HEK293 (cell line): ENCODE data around the gene LRRK1.

Experiments used
- CTCF ChIA-PET: fragments of 350-600 bp; formaldehyde crosslinking; extraction: SDS; loops from one replicate; lab custom pipeline; 2021; ENCODE audit warnings: antibody characterized with exemption; lab: Yijun Ruan, JAX
- POLR2A ChIA-PET: fragments of 300-600 bp; formaldehyde crosslinking; extraction: SDS; loops from one replicate; lab custom pipeline; 2020; ENCODE audit warnings: antibody characterized with exemption, inconsistent platforms; lab: Yijun Ruan, JAX
- H3K27ac ChIP-seq: fragments of 200-500 bp; sonication (Bioruptor generic); 2 replicates; pipeline ENCODE4 v1.5.1; 2014; ENCODE audit warnings: low read depth, low read length, control low read depth, inconsistent platforms; ENCODE audit errors: extremely low read depth
- H3K36me3 ChIP-seq, 2 experiments: fragments of 200-500 bp in 1 of 2; sonication (Bioruptor generic) in 1 of 2; 1 replicate in 1 of 2; 2 replicates in 1 of 2; pipeline ENCODE4 v1.5.1; 2014 to 2017; ENCODE audit warnings: inconsistent platforms in 2 of 2, low read length in 2 of 2; ENCODE audit not compliant: control insufficient read depth in 2 of 2, insufficient read depth in 1 of 2
- H3K4me1 ChIP-seq: fragments of 200-500 bp; sonication (Bioruptor generic); 2 replicates; pipeline ENCODE4 v1.5.1; 2014; ENCODE audit warnings: mild to moderate bottlenecking, low read length, inconsistent platforms; ENCODE audit not compliant: control insufficient read depth, insufficient read depth
- H3K4me3 ChIP-seq: 2 replicates; pipeline ENCODE4 v1.5.1; 2011; ENCODE audit warnings: low read depth, mild to moderate bottlenecking, control low read depth, low read length, moderate library complexity
- H3K9me3 ChIP-seq: fragments of 200-500 bp; sonication (Bioruptor generic); 2 replicates; pipeline ENCODE4 v1.5.1; 2014; ENCODE audit warnings: low read depth, low read length, inconsistent platforms; ENCODE audit not compliant: control insufficient read depth, insufficient read depth
- ELK4 ChIP-seq: IDR thresholded peaks from 2 replicates; pipeline ENCODE4 v1.6.1; 2011; ENCODE audit warnings: mild to moderate bottlenecking, low read depth, low read length, borderline replicate concordance
- MZF1 ChIP-seq: fragments of 450-650 bp; formaldehyde crosslinking; IDR thresholded peaks from 2 replicates; pipeline ENCODE4 v1.5.1; 2017; ENCODE audit warnings: missing biosample characterization, missing genetic modification characterization, borderline replicate concordance
- PBX3 ChIP-seq: sonication (generic); formaldehyde crosslinking; IDR thresholded peaks from 2 replicates; pipeline ENCODE4 v1.8.1; 2022; ENCODE audit warnings: mild to moderate bottlenecking, moderate library complexity, missing genetic modification reagents
- SCRT1 ChIP-seq: fragments of 450-650 bp; formaldehyde crosslinking; IDR thresholded peaks from 2 replicates; pipeline ENCODE4 v1.5.1; 2016; ENCODE audit warnings: missing biosample characterization, missing genetic modification characterization, borderline replicate concordance
- ZBTB20 ChIP-seq: fragments of 450-650 bp; formaldehyde crosslinking; IDR thresholded peaks from 2 replicates; pipeline ENCODE4 v1.5.1; 2016; ENCODE audit warnings: missing biosample characterization, missing genetic modification characterization
- ZBTB6 ChIP-seq: fragments of 450-650 bp; formaldehyde crosslinking; IDR thresholded peaks from 2 replicates; pipeline ENCODE4 v1.5.1; 2017; ENCODE audit warnings: missing biosample characterization, missing genetic modification characterization
- ZNF132 ChIP-seq: fragments of 450-650 bp; formaldehyde crosslinking; IDR thresholded peaks from 2 replicates; pipeline ENCODE4 v1.5.1; 2017; ENCODE audit warnings: missing biosample characterization, missing genetic modification characterization, borderline replicate concordance
- ZNF133 ChIP-seq: fragments of 450-650 bp; formaldehyde crosslinking; IDR thresholded peaks from 2 replicates; pipeline ENCODE4 v1.5.1; 2016; ENCODE audit warnings: missing biosample characterization, missing genetic modification characterization
- ZNF140 ChIP-seq: fragments of 450-650 bp; formaldehyde crosslinking; IDR thresholded peaks from 2 replicates; pipeline ENCODE4 v1.5.1; 2016; ENCODE audit warnings: missing biosample characterization, missing genetic modification characterization
- ZNF214 ChIP-seq: fragments of 450-650 bp; formaldehyde crosslinking; IDR thresholded peaks from 2 replicates; pipeline ENCODE4 v1.5.1; 2017; ENCODE audit warnings: missing biosample characterization, mild to moderate bottlenecking, missing genetic modification characterization, borderline replicate concordance
- ZNF324 ChIP-seq: fragments of 450-650 bp; formaldehyde crosslinking; IDR thresholded peaks from 2 replicates; pipeline ENCODE4 v1.5.1; 2016; ENCODE audit warnings: missing biosample characterization, missing genetic modification characterization
- ZNF362 ChIP-seq: fragments of 450-650 bp; formaldehyde crosslinking; IDR thresholded peaks from 2 replicates; pipeline ENCODE4 v1.5.1; 2016; ENCODE audit warnings: missing biosample characterization, missing genetic modification characterization
- ZNF394 ChIP-seq: fragments of 450-650 bp; formaldehyde crosslinking; IDR thresholded peaks from 2 replicates; pipeline ENCODE4 v1.5.1; 2016; ENCODE audit warnings: missing biosample characterization, missing genetic modification characterization, mild to moderate bottlenecking, moderate library complexity, borderline replicate concordance
- ZNF580 ChIP-seq: fragments of 450-650 bp; formaldehyde crosslinking; IDR thresholded peaks from 2 replicates; pipeline ENCODE4 v1.5.1; 2016; ENCODE audit warnings: missing biosample characterization, missing genetic modification characterization

The LRRK1 gene

GRCh38 chr15:101108791-101109190, 189.6 kb downstream of the LRRK1 start (continued):
- TF ChIP-seq ZNF394 (tag by site-specific recombination): no peak
- no peak for TF ChIP-seq ZNF324
- no peak for TF ChIP-seq PBX3 (CRISPR knock-in tag)
- no peak for TF ChIP-seq ZBTB6

- no peak for TF ChIP-seq ZNF140
- no peak for TF ChIP-seq SCRT1 (tag by site-specific recombination)
- no peak for TF ChIP-seq ZNF132 (tag by site-specific recombination)
- no peak for TF ChIP-seq ZNF362 (tag by site-specific recombination)
- no peaks in the 10 kb centered on the region for H3K36me3 ChIP-seq
- H3K4me3 ChIP-seq: no peak overlapping the region
- H3K4me1 ChIP-seq: no peaks in the 10 kb centered on the region
- POLR2A ChIA-PET: interaction anchor here (0.6 kb wide), 1 partner anchor 168 kb away, joined by 4 read pairs; no protein-coding TSS in a partner anchor
- CTCF ChIA-PET: interaction anchor here (1.3 kb wide), 1 partner anchor 22 kb away, joined by 4 read pairs; no protein-coding TSS in a partner anchor
- no peaks in the 10 kb centered on the region for H3K9me3 ChIP-seq
- H3K27ac ChIP-seq: no peak overlapping the region
Measured at GRCh38 chr15:101110681-101111569, 191.8 kb downstream of the LRRK1 start.

GRCh38 chr15:101111570-101112262, 192.6 kb downstream of the LRRK1 start:
- H3K4me1 ChIP-seq: no peaks in the 10 kb centered on the region
- H3K9me3 ChIP-seq: no peaks in the 10 kb centered on the region
- TF ChIP-seq ZNF214 (tag by site-specific recombination): no peak
- no peak for TF ChIP-seq ZBTB20 (tag by site-specific recombination)
- no peak for TF ChIP-seq MZF1 (tag by site-specific recombination)
- TF ChIP-seq ZNF394 (tag by site-specific recombination): no peak
- no peak for TF ChIP-seq ZNF133 (tag by site-specific recombination)
- no peak for TF ChIP-seq ELK4
- TF ChIP-seq ZNF580 (tag by site-specific recombination): no peak
- H3K36me3 ChIP-seq: no peaks in the 10 kb centered on the region
- H3K4me3 ChIP-seq: no peak overlapping the region
- POLR2A ChIA-PET: no interaction called here
- no peak overlapping the region for H3K27ac ChIP-seq
- CTCF ChIA-PET: interaction anchor here (0.8 to 1.4 kb wide), 3 partner anchors 23 to 139 kb away, joined by 3 to 4 read pairs (median 4); no protein-coding TSS in a partner anchor
